T-helper 2 cell (primary cell): ENCODE measurements around the gene GABRP.
"Not testable (repeated sequence)": the region's sequence is repeated elsewhere in the genome, so short reads cannot be mapped to it uniquely, and the experiment has no call there.

Experiments
- DNase-seq, 5 experiments: peaks; one replicate each; pipeline versions ENCODE4 v3.0.0 to v3.0.0-alpha.2; 2012 to 2022
- total RNA-seq, 2 donors: gene quantifications; one replicate each; lab custom pipeline; 2026; lab: John Stamatoyannopoulos, UW

Gene GABRP
- total RNA-seq, result 0 reads per million in 2 donors

- no peak for DNase-seq
These were observed at the start of gene GABRP for GRCh38 chr5:170783498-170784247. Gene GABRP (plus strand): TSS chr5:170783725. CDS start chr5:170788616, 4,891 bp downstream.

GRCh38 chr5:170736966-170737365, 46.6 kb upstream of the GABRP start:
- no peak for DNase-seq

GRCh38 chr5:170737591-170737990, 45.9 kb upstream of the GABRP start:
- DNase-seq, result no peak

- DNase-seq, result no peak
These were observed 44.7 kb upstream of the GABRP start for GRCh38 chr5:170738840-170739239.

- no peak for DNase-seq
These were observed 44.1 kb upstream of the GABRP start for GRCh38 chr5:170739446-170739845.

- DNase-seq, result no peak
These were observed 42.8 kb upstream of the GABRP start for GRCh38 chr5:170740551-170741205.

- no peak for DNase-seq
These were observed 41.7 kb upstream of the GABRP start for GRCh38 chr5:170741801-170742200.

- DNase-seq, result no peak
These were observed 39.7 kb upstream of the GABRP start for GRCh38 chr5:170743876-170744212.

GRCh38 chr5:170745481-170746071, 37.9 kb upstream of the GABRP start:
- no peak for DNase-seq

GRCh38 chr5:170746075-170746960, 37.2 kb upstream of the GABRP start:
- DNase-seq, result no peak

- no peak for DNase-seq
These were observed 36.6 kb upstream of the GABRP start for GRCh38 chr5:170746961-170747340.

- DNase-seq, result no peak
These were observed 36.2 kb upstream of the GABRP start for GRCh38 chr5:170747357-170747756.

- DNase-seq, result no peak
These were observed 35.7 kb upstream of the GABRP start for GRCh38 chr5:170747851-170748250.

- no peak for DNase-seq
These were observed 34.5 kb upstream of the GABRP start for GRCh38 chr5:170748951-170749471.

GRCh38 chr5:170749911-170750431, 33.6 kb upstream of the GABRP start:
- DNase-seq, result no peak

- DNase-seq, result no peak
These were observed 32.7 kb upstream of the GABRP start for GRCh38 chr5:170750791-170751190.

GRCh38 chr5:170751631-170752030, 31.9 kb upstream of the GABRP start:
- no peak for DNase-seq

GRCh38 chr5:170752257-170753215, 31.0 kb upstream of the GABRP start:
- no peak for DNase-seq

- DNase-seq, result no peak
These were observed 30.2 kb upstream of the GABRP start for GRCh38 chr5:170753311-170753710.

GRCh38 chr5:170754508-170754907, 29.0 kb upstream of the GABRP start:
- DNase-seq, result not testable (repeated sequence)
